ENCODE measurements around the gene EPHA7. TPM values are rescaled to one million over a fixed set of nuclear protein-coding genes. Genes with fewer than 3 reads are reported as not detected.

Gene EPHA7
- total RNA-seq, result under 0.01 TPM in 1 of 2 replicates, not detected in the other

GRCh38 chr6:93419304-93420162 is at the start of gene EPHA7:
TSS of gene EPHA7 (minus strand) at chr6:93419559. CDS start at chr6:93419341, 218 bp downstream.

All from aortic smooth muscle cell (primary cell).